NCI-H774 (cell line): ENCODE measurements around the gene LYRM9.
"Not testable (repeated sequence)": the region's sequence is repeated elsewhere in the genome, so short reads cannot be mapped to it uniquely, and the experiment has no call there.

Source experiments
- DNase-seq: peaks from one replicate; lab custom pipeline; 2025; lab: John Stamatoyannopoulos, UW

The LYRM9 gene

GRCh38 chr17:27906226-27906580 lies 13.0 kb upstream of the LYRM9 start:
- no peak for DNase-seq

- no peak for DNase-seq
Observed at GRCh38 chr17:27905447-27906225, 12.5 kb upstream of the LYRM9 start.

GRCh38 chr17:27904534-27905446 lies 11.6 kb upstream of the LYRM9 start:
- no peak for DNase-seq

GRCh38 chr17:27904114-27904513 lies 10.9 kb upstream of the LYRM9 start:
- DNase-seq, result no peak

GRCh38 chr17:27899525-27899924 lies 6.4 kb upstream of the LYRM9 start:
- DNase-seq, result no peak

DNA sequence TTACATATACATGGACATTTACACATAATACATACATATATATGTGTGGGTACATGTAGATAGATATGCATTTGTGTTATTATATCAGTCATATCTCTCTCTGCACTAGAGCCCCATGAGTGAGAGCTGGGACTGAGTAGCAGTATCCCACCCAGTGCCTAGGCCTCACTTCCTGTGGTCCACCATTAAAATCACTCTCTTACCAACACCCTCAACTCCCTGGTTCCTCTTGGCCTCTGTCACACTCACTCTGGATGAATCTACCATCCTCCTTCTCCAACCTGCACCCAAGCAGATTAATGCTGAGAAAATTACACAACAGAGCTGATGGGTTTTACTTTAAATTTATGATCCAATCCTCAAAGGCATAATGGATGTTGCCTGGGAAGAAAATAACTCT lies 4.9 kb upstream of the LYRM9 start:
- DNase-seq, result no peak

DNA sequence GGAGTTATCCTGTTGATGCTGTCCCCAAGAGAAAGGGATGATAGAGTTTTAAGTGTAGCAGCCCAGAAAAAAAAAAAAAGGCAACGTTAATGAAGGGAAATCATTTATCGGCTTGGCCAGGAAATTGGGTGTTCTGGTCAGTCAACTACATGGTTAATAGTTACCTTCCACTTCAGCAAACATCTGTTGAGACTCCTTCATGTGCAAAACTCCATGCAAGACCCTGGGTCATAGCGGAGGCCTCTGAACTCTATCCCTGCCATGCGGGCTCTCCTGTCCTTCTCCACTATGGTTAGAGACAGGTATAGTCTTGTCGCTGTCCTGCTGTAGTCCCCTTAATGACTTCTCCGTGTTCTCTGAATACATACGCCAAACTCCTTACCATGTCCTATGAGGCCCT lies 3.5 kb upstream of the LYRM9 start:
- no peak for DNase-seq

DNA sequence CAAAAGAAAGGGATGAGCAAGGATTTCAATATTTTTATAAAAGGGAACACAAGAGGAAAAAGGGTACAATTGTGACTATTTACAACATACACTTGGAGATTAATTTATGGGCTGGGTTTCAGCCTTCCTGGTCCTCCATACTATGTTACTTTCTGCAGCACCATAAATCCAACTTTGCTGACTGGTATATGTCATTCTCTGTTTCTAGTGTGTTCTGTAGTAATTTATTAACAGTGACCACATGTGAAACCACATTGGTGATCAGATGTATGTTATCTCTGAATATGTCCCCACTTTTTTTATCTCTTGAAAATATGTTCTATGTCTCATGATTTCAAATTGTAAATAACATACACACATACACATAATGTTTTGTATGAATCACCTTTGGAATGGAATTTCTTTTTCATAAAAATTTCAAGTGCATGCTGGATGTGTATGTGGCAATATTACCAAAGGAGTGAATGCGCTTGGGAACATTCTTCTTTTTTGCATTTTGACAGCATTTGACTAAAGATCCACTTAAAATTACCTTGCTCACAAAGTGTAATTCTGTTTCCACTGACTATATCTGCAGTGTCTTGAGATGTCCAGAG lies 2.9 kb upstream of the LYRM9 start:
- no peak for DNase-seq

DNA sequence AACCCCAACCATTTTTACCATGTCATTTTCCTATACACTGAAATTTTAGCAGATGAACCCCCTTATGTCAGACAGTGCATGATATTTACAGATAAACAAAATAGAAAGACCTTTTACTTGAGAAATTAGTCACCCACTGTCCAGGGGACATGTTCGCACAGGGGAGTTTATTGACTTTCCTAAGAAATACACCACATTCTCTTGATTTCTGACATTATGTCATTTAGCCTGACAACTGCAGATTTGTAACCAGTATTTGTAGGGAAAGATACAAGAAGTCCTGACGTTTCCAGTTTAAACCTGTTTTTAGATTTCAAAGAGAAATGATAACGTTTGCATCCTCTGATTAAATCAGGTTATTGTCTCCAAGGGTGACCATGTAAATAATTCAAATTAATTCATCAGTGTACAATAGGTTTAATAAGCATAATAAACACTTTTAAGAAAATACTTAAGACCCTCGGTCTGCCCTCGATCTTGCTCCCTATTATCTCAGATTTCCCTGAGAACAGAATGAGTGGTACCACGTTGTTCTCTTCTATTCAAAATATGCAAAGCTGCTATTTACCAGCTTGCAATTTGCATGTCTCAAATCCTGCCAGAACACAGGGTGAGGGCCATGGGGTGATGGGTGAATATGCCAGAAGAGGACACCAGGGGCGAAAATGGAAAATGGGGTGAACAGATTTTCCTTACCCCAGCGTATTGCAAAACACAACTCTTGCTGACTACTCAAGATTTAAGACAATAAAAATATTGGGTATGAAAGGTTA lies 2.1 kb upstream of the LYRM9 start:
- no peak for DNase-seq

DNA sequence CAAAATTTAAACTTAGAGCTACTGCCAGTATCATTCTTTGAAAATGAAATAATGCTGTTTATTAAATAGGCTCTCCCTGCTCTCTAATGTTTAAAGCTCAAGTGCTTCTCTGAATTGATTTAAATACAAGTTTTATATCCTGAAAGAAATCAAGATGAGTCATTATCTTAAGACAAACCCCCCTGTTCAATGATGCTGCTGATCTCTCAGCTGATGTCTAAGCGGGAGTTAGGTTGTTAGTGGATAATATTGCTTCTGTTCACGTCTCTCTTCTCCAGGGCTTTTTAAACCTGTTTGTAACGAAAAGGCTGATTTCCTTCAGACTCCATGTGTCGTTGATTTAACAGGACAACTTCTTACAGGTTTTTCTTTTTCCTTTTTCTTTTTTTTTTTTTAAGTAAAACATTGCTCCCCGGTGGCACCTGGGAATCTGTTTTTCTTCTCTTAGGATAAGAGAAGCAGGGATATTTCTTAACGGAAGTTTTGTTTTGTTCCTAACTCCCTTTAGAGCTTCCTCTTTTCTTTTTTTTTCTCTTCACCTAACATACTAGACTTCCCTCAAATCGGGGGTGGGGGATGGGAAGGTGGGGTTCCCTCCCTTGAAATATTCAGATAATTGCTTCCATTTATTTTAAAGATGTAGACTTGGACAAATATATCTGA lies 807 bp upstream of the LYRM9 start:
- no peak for DNase-seq

DNA sequence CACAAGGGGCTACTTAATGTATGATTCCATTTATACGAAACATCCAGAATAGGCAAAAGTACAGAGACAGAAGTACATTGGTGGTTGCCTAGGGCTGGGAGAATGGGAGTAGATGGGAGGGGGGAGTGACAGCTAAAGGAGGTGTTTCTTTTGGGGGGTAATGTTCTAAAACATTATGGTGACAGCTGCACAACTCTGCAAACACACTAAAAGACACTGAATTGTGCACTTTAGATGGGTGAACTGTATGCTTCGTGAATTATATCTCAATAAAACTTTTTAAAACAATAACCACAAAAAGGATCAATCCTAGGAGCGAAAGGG lies 661 bp downstream of the LYRM9 start:
- no peak for DNase-seq

GRCh38 chr17:27891841-27892240 lies 1.3 kb downstream of the LYRM9 start:
- DNase-seq, result no peak

GRCh38 chr17:27889711-27890251 lies 3.4 kb downstream of the LYRM9 start:
- DNase-seq, result no peak

GRCh38 chr17:27888945-27889344 lies 4.2 kb downstream of the LYRM9 start:
- DNase-seq, result no peak

GRCh38 chr17:27888067-27888466 lies 5.1 kb downstream of the LYRM9 start:
- DNase-seq, result no peak

DNA sequence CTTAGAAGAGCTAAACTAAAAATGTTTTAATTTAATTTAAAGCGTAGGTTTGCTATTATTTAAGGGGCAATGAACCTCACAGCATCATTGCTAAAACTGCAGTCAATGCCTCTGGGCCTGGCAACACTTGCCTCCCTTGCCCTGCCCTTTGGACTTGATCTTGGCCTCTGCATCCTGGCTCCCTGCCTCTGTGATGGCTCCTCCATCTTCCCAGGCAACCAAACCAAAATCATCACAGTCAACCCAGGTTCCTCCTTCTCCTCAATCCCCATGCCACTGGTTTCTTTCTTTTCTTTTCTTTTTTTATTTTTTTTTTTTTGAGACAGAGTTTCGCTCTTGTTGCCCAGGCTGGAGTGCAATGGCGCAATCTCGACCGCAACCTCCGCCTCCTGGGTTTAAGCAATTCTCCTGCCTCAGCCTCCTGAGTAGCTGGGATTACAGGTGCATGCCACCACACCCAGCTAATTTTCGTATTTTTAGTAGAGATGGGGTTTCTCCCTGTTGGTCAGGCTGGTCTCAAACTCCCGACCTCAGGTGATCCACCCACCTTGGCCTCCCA lies 6.7 kb downstream of the LYRM9 start:
- not testable (repeated sequence) for DNase-seq

DNA sequence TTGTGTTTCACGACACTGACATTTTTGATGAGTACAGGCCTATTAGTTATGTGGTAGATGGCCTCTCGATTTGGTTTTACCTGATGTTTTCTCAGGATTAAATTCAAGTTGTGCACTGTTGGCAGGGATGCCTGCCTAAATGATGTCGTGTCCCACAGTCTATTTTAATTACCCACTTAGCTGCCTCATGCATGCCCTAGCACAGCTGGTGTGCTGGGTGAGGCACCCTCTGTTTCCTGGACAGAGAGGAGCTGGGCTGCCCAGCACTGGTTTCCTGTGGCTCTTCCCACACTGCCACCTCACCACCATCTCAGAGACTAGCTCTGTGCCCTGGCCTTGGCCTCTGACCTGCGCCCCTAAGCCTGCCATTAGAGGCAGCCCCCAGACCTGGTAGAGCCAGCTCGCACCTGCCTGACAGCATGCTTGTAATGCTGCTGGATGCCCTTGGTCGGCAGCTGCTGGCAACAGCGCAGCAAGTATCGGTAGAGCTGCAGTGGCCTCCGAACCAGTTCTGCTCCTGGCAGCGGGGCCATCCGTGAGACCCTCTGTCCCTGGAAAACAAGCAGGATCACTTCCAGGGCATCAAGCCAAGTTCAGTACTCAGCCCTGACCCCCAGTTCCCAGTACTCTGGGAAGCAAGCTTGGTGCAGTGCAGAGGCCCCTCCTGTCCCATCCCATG lies 10.9 kb downstream of the LYRM9 start:
- DNase-seq, result no peak

- DNase-seq, result peak; percentile 75
Observed at GRCh38 chr17:27879987-27880608, 13.1 kb downstream of the LYRM9 start.

- DNase-seq, result no peak
Observed at GRCh38 chr17:27878776-27879562, 14.2 kb downstream of the LYRM9 start.
